HCT116 (cell line): Measurements from ENCODE around the gene SYTL5. TPM values are rescaled to one million over a fixed set of nuclear protein-coding genes. Genes with fewer than 3 reads are reported as not detected.

Source experiments
- ATAC-seq: fragments of 200-7000 bp; cut with Tn5 transposase; 2 replicates; pipeline ENCODE4 v1.9.1; 2020; ENCODE audit warnings: mild to moderate bottlenecking, moderate library complexity
- BruUV-seq: library from RNA; stranded (reverse); fragments of 400-500 nt; replicated peaks from 2 replicates; lab custom pipeline; 2021; lab: Mats Ljungman, UMichigan
- CTCF ChIA-PET: fragments of 300-600 bp; sonication (Branson Sonifier 250); formaldehyde crosslinking; loops from one replicate; lab custom pipeline; 2021; ENCODE audit warnings: antibody characterized with exemption; lab: Charles Lee
- POLR2A ChIA-PET: fragments of 300-600, 350-600 bp; sonication (Branson Sonifier 250); formaldehyde crosslinking; loops from one replicate; lab custom pipeline; 2021; ENCODE audit warnings: antibody characterized with exemption; lab: Charles Lee
- RAD21 ChIA-PET, 2 experiments: fragments of 300-600 bp; sonication (Branson Sonifier 250); formaldehyde crosslinking; loops; one replicate each; lab custom pipeline; 2023; ENCODE audit warnings: low total read pairs in 2 of 2; ENCODE audit not compliant: uncharacterized antibody in 2 of 2, unreplicated experiment in 2 of 2, low non-redundant PET in 1 of 2; lab: Charles Lee
- DNase-seq: peaks from one replicate; pipeline ENCODE4 v3.0.0-alpha.2; 2010; ENCODE audit warnings: low read depth, low spot score
- H2AFZ ChIP-seq: fragments of 200-600 bp; shearing (Covaris generic), sonication (generic); 2 replicates; pipeline ENCODE4 v1.6.1; 2017; ENCODE audit warnings: low read depth, mixed run types, mixed read lengths, antibody characterized with exemption, low read length; ENCODE audit not compliant: poor library complexity, severe bottlenecking
- H3K27ac ChIP-seq: 2 replicates; pipeline ENCODE4 v1.5.1; 2012; ENCODE audit warnings: low read depth, low read length
- H3K27me3 ChIP-seq: fragments of 200-600 bp; sonication (generic); 2 replicates; pipeline ENCODE4 v1.6.1; 2016; ENCODE audit warnings: mixed run types, low read length, mixed read lengths; ENCODE audit not compliant: insufficient read depth
- H3K36me3 ChIP-seq, 2 experiments: fragments of 200-500 bp in 1 of 2; fragments of 200-600 bp in 1 of 2; sonication (Bioruptor generic) in 1 of 2; sonication (generic) in 1 of 2; 2 replicates each; pipeline versions ENCODE4 v1.5.1 to v1.6.1; 2014 to 2016; ENCODE audit warnings: low read length in 2 of 2, inconsistent platforms in 1 of 2, mixed read lengths in 1 of 2, mixed run types in 1 of 2; ENCODE audit not compliant: insufficient read depth in 2 of 2, control insufficient read depth in 1 of 2
- H3K4me1 ChIP-seq, 2 experiments: fragments of 200-600 bp in 1 of 2; sonication (generic) in 1 of 2; 2 replicates each; pipeline versions ENCODE4 v1.5.1 to v1.6.1; 2012 to 2017; ENCODE audit warnings: low read length in 2 of 2, inconsistent platforms in 1 of 2, mild to moderate bottlenecking in 1 of 2, mixed read lengths in 1 of 2, mixed run types in 1 of 2, moderate library complexity in 1 of 2; ENCODE audit not compliant: insufficient read depth in 2 of 2, control insufficient read depth in 1 of 2
- H3K4me2 ChIP-seq: fragments of 200-600 bp; sonication (generic); 2 replicates; pipeline ENCODE4 v1.6.1; 2017; ENCODE audit warnings: mixed run types, low read length, mixed read lengths
- H3K4me3 ChIP-seq, 2 experiments: fragments of 200-600 bp in 1 of 2; sonication (generic) in 1 of 2; replicated peaks in 1 of 2; 2 replicates each; pipeline ENCODE4 v1.5.1; 2011 to 2016; ENCODE audit warnings: low read length in 2 of 2, control low read depth in 1 of 2, low read depth in 1 of 2, mild to moderate bottlenecking in 1 of 2, mixed read lengths in 1 of 2, mixed run types in 1 of 2
- H3K79me2 ChIP-seq: fragments of 200-600 bp; sonication (generic); 2 replicates; pipeline ENCODE4 v1.6.1; 2017; ENCODE audit warnings: mild to moderate bottlenecking, mixed run types, low read length, moderate library complexity, mixed read lengths; ENCODE audit not compliant: insufficient read depth
- H3K9ac ChIP-seq: fragments of 200-600 bp; sonication (generic); 2 replicates; pipeline ENCODE4 v1.6.1; 2016; ENCODE audit warnings: low read length, mixed read lengths
- H3K9me2 ChIP-seq: fragments of 200-600 bp; sonication (generic), shearing (Covaris generic); 2 replicates; pipeline ENCODE4 v1.6.1; 2017; ENCODE audit warnings: mixed run types, mild to moderate bottlenecking, moderate library complexity; ENCODE audit not compliant: insufficient read depth
- H3K9me3 ChIP-seq, 2 experiments: fragments of 200-500 bp in 1 of 2; fragments of 200-600 bp in 1 of 2; sonication (Bioruptor generic) in 1 of 2; sonication (generic) in 1 of 2; 2 replicates each; pipeline ENCODE4 v1.6.1; 2014 to 2017; ENCODE audit warnings: low read length in 2 of 2, mixed read lengths in 2 of 2, inconsistent platforms in 1 of 2, low read depth in 1 of 2, mild to moderate bottlenecking in 1 of 2, mixed run types in 1 of 2, moderate library complexity in 1 of 2; ENCODE audit not compliant: control insufficient read depth in 1 of 2, insufficient read depth in 1 of 2
- H4K20me1 ChIP-seq: fragments of 200-600 bp; sonication (generic), shearing (Covaris generic); 2 replicates; pipeline ENCODE4 v1.6.1; 2017; ENCODE audit warnings: mixed run types, mild to moderate bottlenecking, moderate library complexity; ENCODE audit not compliant: insufficient read depth
- EGR1 ChIP-seq: IDR thresholded peaks from 2 replicates; pipeline ENCODE4 v1.6.1; 2012; ENCODE audit warnings: low read depth
- JUND ChIP-seq: IDR thresholded peaks from 2 replicates; pipeline ENCODE4 v1.6.1; 2012
- POLR2AphosphoS5 ChIP-seq: IDR thresholded peaks from 2 replicates; pipeline ENCODE4 v1.6.1; 2011; ENCODE audit warnings: mild to moderate bottlenecking, low read depth, low read length, moderate library complexity
- RAD21 ChIP-seq: IDR thresholded peaks from 2 replicates; pipeline ENCODE4 v1.6.1; 2012; ENCODE audit warnings: low read depth, mild to moderate bottlenecking
- SIN3A ChIP-seq: IDR thresholded peaks from 2 replicates; pipeline ENCODE4 v1.6.1; 2012; ENCODE audit warnings: low read depth
- SP1 ChIP-seq: IDR thresholded peaks from 2 replicates; pipeline ENCODE4 v1.6.1; 2012; ENCODE audit warnings: low read depth
- SRF ChIP-seq: IDR thresholded peaks from 2 replicates; pipeline ENCODE4 v1.6.1; 2012; ENCODE audit warnings: low read depth
- YY1 ChIP-seq: IDR thresholded peaks from 2 replicates; pipeline ENCODE4 v1.6.1; 2011; ENCODE audit warnings: low read length, low read depth, moderate library complexity, mild to moderate bottlenecking; ENCODE audit not compliant: insufficient replicate concordance; ENCODE audit errors: extremely low read depth
- ZFX ChIP-seq: fragments of 450-650 bp; IDR thresholded peaks from 2 replicates; pipeline ENCODE4 v1.6.1; 2017
- intact Hi-C: fragments of 100-400 bp; cut with micrococcal nuclease; formaldehyde crosslinking; loops from 2 replicates; pipeline ENCODE4 v1.10.0; 2022
- total RNA-seq: library from RNA; stranded (reverse); gene quantifications from one replicate; pipeline ENCODE4 v1.2.1, GENCODE V29; 2021; ENCODE audit not compliant: unreplicated experiment
- TF ChIP-seq, protein P1 (sequence below), 3 experiments: fragments of 200-600 bp in 1 of 3; sonication (generic) in 1 of 3; IDR thresholded peaks in 2 of 3; conservative IDR thresholded peaks in 1 of 3; 2 replicates each; pipeline ENCODE4 v1.5.1; 2012 to 2017; ENCODE audit warnings: low read depth in 2 of 3, low read length in 2 of 3, antibody characterized with exemption in 1 of 3, borderline replicate concordance in 1 of 3, control low read depth in 1 of 3, mild to moderate bottlenecking in 1 of 3, mixed read lengths in 1 of 3, mixed run types in 1 of 3, moderate library complexity in 1 of 3; ENCODE audit not compliant: insufficient read depth in 1 of 3
- TF ChIP-seq, protein P2 (sequence below): IDR thresholded peaks from 2 replicates; pipeline ENCODE4 v1.6.1; 2012
- TF ChIP-seq, protein P3 (sequence below): IDR thresholded peaks from 2 replicates; pipeline ENCODE4 v1.6.1; 2012

The SYTL5 gene
- total RNA-seq, 1 experiment from 2014 or later = 0.20 TPM

DNA sequence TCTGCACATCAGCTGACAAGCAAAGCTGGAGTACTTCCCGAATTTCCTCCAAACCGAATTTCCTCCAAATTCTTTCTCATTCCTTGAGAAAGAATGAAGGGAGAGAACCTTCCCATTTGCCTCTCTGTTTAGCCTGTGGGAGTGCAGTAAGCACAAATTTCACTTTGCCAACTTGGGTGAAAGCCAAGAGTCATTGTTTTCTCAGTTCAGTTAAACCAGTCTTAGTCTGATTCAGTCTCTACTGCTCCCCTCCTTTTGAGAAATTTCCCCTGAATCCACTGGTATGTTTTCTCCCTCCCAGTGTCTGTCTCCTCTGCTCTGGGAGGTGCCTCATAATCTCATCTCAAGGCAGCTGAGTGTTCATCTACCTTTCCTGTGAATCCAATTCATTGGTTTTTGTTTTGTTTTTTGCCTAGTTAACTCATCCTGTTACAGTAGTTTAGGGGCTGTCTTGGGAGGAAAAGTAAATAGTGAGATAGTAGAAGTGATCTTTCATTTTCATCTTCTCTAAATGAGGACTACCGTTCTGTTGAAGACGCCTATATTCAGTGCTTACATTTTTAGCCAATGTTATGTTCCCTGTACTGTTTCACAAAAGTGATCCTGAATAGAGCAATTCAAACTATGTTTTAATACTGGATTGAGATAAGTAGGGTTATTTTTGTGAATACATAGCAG lies 49.0 kb downstream of the SYTL5 start (continued):
- TF ChIP-seq, protein P1, sequence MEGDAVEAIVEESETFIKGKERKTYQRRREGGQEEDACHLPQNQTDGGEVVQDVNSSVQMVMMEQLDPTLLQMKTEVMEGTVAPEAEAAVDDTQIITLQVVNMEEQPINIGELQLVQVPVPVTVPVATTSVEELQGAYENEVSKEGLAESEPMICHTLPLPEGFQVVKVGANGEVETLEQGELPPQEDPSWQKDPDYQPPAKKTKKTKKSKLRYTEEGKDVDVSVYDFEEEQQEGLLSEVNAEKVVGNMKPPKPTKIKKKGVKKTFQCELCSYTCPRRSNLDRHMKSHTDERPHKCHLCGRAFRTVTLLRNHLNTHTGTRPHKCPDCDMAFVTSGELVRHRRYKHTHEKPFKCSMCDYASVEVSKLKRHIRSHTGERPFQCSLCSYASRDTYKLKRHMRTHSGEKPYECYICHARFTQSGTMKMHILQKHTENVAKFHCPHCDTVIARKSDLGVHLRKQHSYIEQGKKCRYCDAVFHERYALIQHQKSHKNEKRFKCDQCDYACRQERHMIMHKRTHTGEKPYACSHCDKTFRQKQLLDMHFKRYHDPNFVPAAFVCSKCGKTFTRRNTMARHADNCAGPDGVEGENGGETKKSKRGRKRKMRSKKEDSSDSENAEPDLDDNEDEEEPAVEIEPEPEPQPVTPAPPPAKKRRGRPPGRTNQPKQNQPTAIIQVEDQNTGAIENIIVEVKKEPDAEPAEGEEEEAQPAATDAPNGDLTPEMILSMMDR (IDR thresholded peaks at IDR 0.05 in 2 of 3, conservative IDR thresholded peaks at IDR 0.05 in 1 of 3; ENCODE audit: borderline replicate concordance in 1 of 3, insufficient read depth in 1 of 3, low read depth in 2 of 3, low read length in 2 of 3) = no peak
- TF ChIP-seq, protein P2, sequence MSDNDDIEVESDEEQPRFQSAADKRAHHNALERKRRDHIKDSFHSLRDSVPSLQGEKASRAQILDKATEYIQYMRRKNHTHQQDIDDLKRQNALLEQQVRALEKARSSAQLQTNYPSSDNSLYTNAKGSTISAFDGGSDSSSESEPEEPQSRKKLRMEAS = no peak
- TF ChIP-seq SP1 = no peak

DNA sequence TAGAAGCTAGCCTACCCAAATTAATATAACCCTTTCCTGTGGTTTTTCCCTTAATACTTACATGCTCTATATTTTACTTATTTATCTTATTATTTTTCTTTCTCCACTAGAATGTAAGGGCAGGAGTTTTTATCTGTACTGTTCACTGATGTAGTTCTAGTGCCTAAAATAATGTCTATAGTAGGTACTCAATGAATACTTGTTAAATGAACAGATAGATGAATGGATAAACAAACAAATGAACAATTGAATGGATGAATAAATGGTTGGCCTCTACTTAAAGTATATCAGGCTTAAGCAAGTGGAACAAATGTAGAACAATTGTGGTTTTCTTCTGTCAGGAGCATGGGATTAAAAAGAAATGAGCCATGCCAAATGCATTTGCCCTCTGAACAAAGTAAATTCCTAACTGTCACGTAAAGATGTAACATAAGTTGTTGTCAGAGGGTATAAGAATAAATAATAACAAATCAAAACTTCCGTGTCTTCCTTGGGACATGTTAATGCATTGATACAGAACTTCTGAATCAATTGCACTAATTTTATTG lies 54.1 kb downstream of the SYTL5 start:
- Histone ChIP-seq H3K27ac (no peak overlapping the region), H3K9ac (no peak overlapping the region), H4K20me1 (no peaks in the 10 kb centered on the region), H3K27me3 (no peaks in the 10 kb centered on the region; the same call in 1 of the 2 replicates), H3K9me2 (no peaks in the 10 kb centered on the region), H3K36me3 (no peaks in the 10 kb centered on the region), H3K9me3 (no peaks in the 10 kb centered on the region), H3K4me3 (no peak overlapping the region), H3K4me1 (peaks cover 14 to 22% of the 10 kb centered on the region in 2 experiments), H2AFZ (no peak overlapping the region), H3K79me2 (no peaks in the 10 kb centered on the region), H3K4me2 (peak overlapping the region; percentile 48; the same call in 1 of the 2 replicates)
- DNase-seq (no peak), ATAC-seq (0 out of 2 replicates have a peak, but pooled peaks have one; percentile 25)
- ChIA-PET CTCF (no interaction called here), RAD21 (no interaction called here), POLR2A (no interaction called here)
- intact Hi-C loops = no loop called here
- no TSS peak for BruUV-seq
- TF ChIP-seq SIN3A = no peak
- TF ChIP-seq SP1 = no peak
- no peak for TF ChIP-seq ZFX
- no peak for TF ChIP-seq RAD21
- TF ChIP-seq YY1 = no peak
- TF ChIP-seq POLR2AphosphoS5 = no peak
- TF ChIP-seq SRF = no peak
- no peak for TF ChIP-seq JUND
- TF ChIP-seq, protein P3, sequence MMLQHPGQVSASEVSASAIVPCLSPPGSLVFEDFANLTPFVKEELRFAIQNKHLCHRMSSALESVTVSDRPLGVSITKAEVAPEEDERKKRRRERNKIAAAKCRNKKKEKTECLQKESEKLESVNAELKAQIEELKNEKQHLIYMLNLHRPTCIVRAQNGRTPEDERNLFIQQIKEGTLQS = no peak
- no peak for TF ChIP-seq EGR1
- TF ChIP-seq, protein P2 = no peak
